Nucleus accumbens (tissue), 56 donors: ENCODE results near the gene LMX1B.
"Not testable (repeated sequence)": the region's sequence is repeated elsewhere in the genome, so short reads cannot be mapped to it uniquely, and the experiment has no call there.

Experiments used
- DNase-seq, 56 donors: peaks; one replicate each; lab custom pipeline; 2025; lab: John Stamatoyannopoulos, UW

Gene LMX1B

DNA sequence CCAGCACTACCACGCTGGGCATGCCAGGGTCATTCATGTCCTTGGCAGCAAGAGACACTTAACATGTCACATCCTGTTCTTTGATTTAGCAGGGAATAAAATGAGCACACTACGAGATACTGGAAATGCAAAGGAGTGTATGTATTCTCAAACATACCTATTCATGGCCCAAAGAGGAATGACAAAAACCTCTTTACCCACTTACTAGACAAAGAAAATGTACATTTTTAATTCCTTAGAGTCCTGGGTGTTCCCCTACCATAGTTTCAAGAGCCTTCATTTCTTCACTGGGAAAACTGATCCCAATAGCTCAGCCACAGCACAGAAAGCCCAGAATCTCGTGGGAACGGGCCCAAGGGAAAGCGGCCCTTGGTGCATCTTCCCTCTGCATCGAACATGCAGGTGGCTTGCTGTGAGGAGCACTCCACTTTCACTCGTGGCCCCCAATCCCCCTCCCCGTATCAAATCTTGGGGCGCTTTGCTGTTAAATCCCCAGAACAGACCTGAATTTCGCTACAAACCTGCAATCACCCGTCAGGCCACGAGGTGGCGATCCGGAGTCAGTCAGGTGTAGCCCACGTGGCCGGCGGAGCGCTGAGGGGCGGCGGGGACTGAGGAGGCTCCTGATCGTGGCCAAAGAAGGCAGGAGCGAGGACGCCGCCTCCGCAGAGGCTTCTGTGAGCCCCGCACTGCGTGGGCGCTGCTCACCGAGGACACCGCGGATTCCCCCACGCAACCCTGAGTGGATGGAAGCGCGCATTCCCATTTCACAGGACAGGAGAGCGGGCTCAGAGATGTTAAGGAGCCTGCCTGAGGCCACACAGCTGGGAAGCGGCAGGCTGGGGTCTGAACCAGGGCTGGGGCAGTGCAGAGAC, 91.4 kb downstream of the LMX1B start:
- DNase-seq: peak in 46 of 56 donors; percentile 8 to 87 (median 59)

DNA sequence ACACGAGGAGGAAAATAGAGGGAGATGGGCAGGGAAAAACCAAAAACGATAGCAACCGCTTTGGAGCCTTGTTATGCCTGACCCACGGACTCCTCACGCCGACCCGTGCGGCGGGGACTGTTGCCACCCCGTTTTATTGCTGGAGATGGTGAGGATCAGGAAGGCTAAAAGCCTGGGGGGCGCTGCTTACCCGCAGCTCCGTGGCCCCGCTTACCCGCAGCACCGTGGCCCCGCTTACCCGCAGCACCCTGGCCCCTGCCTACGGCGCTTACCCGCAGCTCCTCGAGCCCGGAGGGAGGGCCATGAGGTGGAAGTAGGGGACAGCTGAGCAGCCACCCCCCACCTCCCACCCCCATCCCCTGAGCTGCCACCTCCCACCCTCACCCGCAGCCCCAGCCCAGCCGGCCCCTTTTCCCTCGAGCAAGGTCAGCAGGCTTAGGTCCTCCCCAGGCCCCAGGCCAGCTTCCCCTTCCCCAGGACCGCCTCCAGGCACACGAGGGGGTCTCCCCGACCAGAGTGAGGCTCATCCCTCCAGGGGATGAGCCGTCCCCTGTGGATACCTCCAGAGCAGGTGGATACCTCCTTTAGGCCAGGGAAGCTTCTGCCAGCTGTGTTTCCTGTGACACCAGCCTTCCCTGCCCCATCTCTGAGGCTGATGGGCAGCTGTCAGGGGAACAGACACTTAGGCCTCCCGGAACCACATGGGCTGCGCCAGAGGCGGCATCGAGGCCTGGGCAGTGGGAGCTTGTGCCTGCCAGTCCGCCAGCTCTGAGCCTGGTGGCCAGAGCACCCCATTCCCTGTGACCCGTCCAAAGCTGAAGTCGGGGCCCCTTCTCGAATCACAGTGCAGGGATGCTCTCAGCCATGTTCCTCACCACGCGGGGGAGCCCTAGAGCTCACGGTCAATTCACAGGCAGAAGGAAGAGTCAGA, 92.3 kb downstream of the LMX1B start:
- peak in 7 of 56 donors; percentile 9 to 60 (median 17) for DNase-seq

DNA sequence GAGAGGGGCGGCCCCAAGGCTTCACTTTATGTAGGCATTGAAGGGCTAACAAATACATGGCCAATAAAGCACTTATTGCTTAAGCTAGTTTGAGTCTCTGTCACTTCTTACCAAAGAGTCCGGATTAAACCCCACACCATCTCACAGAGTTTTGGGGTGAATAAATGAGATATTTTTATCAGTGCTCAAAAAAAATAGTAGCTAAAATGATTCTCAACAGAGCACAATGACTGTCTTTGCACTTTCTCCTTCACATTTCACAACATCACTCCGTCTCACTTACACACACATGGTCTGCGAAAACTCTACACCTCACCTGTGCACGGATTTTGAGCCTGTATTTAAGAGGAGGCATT, 92.9 kb downstream of the LMX1B start:
- DNase-seq: no peak

DNA sequence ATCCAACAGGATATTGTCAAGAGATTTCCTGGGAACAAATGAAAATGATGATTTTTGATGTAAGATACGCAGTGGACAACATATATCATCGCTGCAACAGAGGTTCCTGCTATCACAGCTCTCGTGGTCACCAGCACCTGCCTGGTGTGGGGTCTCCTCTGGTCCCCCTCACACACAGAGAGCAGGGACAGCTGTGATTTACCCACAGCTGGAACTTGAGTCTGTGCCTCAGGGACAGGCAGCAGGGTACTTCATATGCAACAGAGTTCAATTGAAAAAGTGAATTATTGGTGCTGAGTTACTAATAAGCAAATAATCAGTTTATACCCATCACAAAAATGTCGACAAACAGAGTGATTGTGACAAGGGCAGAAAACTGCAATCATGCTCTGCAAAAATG, 93.4 kb downstream of the LMX1B start:
- DNase-seq: no peak

DNA sequence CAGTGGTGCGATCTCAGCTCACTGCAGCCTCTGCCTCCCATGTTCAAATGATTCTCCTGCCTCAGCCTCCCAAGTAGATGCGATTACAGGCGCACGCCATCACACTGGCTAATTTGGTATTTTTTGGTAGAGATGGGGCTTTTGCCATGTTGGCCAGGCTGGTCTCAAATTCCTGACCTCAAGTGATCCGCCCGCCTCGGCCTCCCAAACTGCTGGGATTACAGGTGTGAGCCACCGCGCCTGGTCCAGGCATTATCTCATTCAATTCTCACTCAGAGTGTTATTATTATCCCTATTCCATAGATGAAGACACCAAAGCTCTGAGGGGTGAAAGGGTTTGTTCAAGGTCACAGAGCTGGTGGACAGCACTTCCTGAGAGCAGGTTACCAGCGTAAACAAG, 94.0 kb downstream of the LMX1B start:
- DNase-seq: not testable (repeated sequence)

DNA sequence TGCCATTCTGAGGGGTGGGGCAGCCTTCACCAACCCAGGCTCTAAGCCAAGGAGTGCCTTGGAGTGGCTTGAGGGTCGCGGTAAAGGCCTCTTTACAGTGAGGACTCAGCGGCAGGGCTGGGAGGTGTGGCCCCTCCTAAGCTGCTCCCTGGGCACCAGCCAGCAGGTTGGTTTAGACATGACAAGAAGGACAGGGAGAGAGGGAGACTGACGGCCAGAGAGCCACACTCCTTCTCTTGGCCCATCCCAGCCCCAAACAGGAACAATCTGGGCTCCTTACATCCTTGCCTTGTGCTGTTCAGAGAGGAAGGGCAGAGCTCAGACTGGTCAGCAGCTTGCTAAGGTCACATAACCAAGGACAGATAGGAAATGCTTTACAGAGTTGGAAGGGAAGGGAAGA, 94.5 kb downstream of the LMX1B start:
- no peak for DNase-seq

DNA sequence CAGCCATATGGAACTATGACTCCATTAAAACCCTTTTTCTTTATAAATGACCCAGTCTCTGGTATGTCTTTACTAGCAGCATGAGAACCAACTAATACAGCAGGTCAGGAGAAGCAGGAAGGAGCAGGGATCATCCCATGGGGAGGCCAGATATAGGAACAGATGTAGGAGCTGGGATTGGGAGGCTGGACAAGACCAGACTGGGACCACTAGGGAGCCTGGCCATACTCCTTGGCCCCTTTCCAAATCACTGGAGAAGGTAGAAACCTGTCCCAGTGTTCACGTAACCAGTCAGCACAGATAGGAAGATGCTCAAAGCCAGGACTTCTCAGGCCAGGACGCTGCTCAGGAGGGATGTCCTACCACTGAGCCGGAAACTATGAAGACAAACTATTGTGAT, 95.5 kb downstream of the LMX1B start:
- DNase-seq: no peak

DNA sequence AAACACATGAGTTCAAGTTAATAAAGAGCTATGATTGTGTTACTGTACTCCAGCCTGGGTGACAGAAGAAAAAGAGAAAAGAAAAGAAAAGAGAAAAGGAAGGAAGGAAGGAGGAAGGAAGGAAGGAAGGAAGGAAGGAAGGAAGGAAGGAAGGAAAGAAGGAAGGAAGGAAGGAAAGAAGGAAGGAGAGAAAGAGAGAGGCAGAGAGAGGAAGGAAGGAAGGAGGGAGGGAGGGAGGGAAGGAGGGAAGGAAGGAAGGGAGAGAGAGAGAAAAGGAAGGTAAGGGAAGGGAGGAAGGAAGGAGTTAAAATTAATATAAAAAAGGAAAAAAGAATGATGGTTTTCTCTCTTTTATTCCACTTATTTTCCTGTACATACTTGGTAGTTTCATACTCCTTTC, 101.7 kb downstream of the LMX1B start:
- no peak for DNase-seq

DNA sequence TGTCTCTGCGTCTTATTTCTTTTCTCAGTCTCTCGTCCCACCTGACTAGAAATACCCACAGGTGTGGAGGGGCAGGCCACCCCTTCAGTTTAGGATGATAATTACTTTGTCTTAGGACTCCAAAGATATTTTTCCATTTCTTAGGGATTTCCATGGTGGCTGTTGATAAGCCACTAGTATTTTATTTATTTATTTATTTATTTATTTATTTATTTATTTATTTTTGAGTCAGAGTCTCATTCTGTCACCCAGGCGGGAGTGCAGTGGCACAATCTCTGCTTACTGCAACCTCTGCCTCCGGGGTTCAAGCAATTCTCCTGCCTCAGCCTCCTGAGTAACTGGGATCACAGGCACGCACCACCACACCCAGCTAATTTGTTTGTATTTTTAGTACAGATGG, 103.7 kb downstream of the LMX1B start:
- DNase-seq: not testable (repeated sequence)

DNA sequence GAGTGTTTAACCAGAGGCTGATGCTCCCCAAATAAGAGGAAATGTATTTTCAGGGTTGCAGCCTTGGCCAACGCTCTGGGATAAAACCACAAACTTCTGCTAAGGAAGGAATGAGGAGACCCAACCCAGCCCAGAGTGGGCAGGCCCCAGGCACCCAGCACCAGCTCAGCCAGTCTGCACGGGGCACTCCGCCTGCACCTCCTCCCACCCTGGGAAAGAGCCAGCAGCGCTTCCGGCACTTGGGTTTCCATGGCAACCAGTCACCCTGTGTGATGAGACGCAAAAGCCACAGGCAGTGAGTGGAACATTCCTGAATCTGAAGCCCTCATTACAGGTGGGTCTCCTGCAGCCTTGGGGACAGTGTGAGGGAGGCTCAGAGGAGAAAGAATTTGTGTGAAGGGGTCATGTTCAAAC, 105.9 kb downstream of the LMX1B start:
- DNase-seq: peak in 42 of 56 donors; percentile 19 to 88 (median 52)

DNA sequence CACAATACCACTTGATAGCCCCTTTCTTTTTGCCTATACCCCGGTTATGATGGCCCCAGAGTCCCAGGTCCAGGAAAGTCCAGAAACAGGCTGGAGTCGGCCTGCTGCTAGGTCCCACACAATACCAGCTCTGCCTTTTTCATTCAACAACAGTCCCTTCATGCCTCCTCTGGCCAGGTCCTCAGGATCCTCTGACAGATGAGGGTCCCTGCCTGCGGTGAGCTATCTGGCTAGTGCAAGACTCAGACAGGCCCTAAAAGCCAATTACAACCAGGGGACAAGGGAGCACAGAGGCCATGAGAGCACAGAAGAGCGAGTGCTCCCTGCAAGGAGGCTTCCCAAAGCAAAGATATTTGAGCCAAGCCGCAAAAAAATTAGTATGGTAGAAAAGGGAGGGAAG, 106.3 kb downstream of the LMX1B start:
- DNase-seq: no peak

DNA sequence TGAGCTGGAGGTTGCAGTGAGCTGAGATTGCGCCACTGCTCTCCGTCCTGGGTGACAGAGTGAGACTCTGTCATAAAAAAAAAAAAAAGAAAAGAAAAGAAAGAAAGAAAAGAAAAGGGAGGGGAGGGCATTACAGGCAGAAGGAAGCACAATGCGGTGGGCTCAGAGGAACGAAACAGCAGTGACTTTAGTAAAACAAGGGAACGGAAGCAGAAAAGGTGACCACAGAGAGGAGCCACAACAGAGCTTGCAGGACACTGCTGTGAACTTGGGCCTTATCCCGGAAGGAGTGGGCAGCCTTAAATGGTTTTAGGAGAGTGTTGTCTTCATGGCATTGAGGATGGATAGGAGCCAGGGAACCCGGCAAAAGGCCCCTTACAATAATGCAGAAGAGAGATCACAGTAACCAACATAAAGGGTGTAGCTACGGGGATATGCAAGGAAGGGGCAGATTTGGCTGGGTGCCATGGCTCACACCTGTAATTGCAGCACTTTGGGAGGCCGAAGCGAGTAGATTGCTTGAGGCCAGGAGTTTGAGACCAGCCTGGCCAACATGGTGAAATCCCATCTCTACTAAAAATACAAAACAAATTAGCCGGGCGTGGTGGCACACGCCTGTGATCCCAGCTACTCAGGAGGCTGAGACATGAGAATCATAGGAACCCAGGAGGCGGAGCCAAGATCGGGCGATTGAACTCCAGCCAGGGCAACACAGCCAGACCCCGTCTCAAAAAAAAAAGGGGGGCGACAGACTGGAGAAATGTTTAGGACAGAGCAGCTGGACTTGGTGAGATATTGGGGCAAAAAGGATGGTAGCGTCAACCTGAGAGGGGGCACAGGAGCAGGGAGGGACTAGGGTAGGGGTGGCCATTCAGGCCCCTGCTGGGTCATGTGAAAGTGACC, 107.2 kb downstream of the LMX1B start:
- DNase-seq: peak in 1 of 56 donors; percentile 24

DNA sequence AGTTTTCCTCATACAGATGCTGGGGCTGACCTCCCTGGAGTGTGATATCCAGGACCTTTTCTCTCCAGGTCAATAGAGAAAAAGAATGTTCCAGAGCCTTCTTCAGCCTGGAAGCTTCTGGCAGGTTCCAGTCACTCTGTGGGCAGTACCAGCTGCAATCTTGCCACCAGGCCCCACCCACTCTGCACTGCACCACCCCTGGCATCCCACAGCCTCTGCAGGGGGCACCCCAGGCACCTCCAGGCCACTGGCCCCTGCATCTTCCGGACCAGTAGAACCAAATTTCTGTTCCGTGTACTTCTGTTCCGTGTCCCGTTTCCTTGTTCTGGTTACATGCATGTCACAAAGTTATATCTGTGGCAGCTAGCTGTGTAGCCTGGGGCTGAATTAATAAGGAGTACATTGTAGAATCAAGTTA, 107.8 kb downstream of the LMX1B start:
- DNase-seq: peak in 1 of 56 donors; percentile 31

DNA sequence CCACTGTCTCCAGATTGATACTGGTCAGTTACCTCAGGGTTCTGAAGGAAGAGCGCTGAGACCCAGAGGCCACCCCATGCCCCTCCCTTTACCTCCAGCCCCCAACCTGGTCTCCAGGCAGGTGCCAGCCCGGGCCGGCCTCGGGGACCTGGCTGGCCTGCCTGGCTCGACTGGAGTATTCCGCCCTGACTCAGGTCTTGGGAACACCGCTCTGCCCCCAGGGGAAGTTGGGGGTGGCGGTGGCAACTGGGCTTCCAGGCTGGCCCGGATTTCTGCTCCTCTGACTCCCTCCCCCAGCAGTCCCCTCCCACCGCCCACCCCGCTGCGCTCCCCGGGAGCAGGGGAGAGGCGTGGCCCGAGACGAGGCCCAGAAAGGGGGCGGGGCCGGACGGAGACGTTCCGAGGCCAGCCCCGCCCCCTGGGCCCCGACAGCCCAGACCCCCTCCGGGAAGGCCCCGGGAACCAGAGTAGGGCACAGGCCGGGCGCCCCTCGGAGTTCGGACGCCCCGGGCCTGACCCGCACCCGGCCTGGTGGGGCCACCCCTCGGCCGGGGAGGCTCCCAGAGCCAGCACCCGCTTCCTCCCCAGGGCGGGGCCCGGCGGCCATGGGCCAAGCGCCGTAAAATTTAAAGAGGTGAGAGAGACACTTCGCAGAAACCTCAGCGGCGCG, 108.7 kb downstream of the LMX1B start:
- DNase-seq: peak in 36 of 56 donors; percentile 17 to 84 (median 48)

DNA sequence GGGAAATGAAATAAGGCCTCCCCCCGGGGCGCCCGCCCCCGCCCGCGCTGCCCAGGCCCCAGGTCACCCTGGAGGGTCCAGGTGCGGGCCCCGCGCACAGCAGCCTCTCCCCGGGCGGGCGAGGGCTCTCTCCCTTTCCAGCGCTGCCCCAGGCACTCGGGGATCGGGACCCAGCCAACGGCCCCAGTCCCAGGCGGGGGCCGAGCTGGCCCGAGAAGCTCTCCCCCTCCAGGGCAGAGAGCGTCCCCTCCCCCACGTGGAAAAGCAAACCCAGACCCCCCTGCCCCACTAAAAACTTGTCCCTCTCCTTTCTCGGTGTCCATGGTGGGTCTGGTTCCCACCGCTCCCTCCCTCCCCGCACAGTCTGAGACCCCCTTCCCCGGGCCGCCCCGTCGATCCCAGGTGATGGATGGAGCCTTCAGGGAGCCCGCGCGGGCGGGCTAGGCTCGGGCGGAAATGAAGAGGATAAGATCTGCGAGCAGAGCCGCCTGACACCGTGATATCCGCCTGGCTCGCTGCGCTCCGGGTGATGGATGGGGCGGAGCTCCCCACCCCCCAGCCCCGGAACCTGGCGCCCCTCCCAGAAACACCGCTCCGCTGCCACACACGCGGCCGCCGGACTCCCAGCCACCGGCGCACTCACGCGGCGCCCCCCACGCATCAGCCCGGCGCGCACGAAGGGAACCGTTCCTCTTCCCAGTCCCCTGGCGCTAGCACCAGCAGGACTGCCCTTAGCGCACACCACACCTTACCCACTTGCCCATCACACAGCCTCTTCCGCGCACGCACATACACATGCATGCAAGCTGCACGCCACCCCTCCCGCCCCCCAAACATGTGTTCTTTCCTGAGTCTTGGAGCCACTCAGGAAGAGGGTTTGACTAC, 109.4 kb downstream of the LMX1B start:
- DNase-seq: peak in 31 of 56 donors; percentile 19 to 81 (median 68)

DNA sequence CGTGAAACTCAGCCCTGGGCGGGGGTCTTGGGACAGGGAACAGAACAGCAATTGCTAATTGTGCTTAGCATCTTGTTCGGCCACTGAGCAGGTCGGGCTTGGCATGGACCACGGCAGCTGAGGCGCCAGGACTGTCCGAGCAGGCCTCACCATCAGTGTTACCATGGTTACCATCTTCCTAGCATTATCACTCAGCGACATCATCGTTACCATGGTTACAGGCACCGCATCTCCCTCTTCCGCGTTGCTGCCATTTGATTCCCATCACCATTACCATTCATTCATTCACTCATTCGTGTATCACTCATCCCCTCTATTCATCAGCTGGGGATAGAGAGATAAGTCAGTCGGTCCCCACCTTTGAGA, 110.1 kb downstream of the LMX1B start:
- DNase-seq: peak in 24 of 56 donors; percentile 13 to 79 (median 60)

DNA sequence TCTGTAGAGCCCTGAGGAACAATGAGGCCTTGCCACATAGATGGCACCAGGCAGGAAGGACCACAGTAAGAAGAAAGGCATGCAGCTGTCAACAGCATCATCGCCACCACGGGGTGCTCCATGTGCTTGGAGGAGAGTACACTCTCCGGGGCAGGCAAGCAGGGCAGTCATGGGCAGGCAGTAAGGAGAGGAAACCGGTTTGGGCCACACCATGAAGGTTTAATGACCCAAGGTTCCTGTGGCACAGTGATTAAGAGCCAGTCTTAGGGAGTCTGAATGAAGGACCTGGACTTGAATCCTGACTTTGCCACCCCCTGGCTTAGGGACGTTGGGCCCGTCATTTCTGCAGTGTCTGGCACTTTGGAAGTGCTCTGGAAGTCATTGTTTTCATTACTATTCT, 110.5 kb downstream of the LMX1B start:
- DNase-seq: no peak

DNA sequence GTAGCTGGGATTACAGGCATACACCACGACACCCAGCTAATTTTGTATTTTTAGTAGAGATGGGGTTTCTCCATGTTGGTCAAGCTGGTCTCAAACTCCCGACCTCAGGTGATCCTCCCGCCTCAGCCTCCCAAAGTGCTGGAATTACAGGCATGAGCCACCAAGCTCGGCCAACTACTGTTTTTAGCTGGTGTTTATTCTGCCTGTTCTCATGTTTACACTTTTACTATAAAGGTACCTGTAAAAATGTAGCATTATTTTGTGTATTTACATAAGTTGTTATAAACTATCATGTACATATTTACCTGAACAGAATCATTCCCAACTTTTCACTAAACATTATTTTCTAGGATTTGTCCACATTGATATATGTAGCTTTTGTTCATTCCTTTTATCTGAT, 111.8 kb downstream of the LMX1B start:
- DNase-seq: not testable (repeated sequence)

DNA sequence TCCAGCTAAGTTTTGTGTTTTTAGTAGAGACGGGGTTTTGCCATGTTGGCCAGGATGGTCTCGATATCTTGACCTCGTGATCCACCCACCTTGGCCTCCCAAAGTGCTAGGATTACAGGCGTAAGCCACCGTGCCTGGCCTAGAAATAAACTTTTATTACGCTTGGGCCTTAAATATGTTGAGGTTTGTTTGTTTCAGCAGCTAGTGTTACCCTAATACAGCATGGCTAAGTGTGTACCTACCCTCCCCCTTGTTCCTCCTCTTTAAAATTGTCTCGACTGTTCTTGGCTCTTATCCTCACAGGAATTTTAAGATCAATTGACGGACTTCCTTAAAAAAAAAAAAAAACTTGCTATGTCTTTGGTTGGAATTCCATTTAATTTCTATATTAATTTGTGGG, 114.5 kb downstream of the LMX1B start:
- DNase-seq: not testable (repeated sequence)
